ENCODE results near the gene DNAJC4.

DNAJC4 gene

DNA sequence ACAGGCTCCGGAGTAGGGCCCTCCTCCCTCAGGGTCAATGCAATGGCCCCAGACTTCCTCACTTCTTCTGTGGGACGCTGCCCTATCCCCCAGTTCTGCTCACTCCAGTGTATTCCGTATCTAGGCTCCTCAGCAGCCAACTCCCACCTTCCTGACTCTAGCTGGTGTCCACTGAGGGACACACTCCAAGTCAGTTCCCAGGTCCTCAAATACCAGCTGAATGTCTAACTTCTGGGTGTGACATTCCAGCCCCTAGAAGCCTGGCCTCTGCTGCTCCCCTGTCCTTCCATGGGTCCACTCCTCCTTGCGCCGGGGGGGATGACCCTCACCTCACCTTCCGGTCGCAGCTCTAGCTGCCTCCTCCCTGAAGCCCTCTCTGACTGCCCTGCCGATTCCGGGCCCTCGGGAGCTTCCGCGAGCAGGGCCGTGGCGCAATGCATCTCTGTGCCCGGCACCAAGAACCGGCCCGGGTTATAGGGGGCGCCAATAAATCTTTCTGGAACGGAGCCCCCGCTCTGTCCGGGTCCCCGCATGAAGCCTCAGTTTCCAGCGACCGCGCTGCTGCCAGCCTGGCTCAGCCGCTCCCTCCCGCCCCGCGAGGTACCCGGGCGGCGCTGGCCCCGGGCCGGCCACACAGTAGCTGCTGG lies 38.7 kb downstream of the DNAJC4 start:
- Histone ChIP-seq H3K9me3 (ENCODE audit: control insufficient read depth, insufficient read depth, low read length) (no peaks in the 10 kb centered on the region), H3K9ac (ENCODE audit: low read depth, low read length) (peak overlapping the region; percentile 88), H3K36me3 (ENCODE audit: insufficient read depth, low read length) (no peaks in the 10 kb centered on the region; the same call in 1 of the 2 replicates), H3K4me1 (ENCODE audit: insufficient read depth, low read length) (peaks cover 5% of the 10 kb centered on the region; the same call in 1 of the 2 replicates)

DNA sequence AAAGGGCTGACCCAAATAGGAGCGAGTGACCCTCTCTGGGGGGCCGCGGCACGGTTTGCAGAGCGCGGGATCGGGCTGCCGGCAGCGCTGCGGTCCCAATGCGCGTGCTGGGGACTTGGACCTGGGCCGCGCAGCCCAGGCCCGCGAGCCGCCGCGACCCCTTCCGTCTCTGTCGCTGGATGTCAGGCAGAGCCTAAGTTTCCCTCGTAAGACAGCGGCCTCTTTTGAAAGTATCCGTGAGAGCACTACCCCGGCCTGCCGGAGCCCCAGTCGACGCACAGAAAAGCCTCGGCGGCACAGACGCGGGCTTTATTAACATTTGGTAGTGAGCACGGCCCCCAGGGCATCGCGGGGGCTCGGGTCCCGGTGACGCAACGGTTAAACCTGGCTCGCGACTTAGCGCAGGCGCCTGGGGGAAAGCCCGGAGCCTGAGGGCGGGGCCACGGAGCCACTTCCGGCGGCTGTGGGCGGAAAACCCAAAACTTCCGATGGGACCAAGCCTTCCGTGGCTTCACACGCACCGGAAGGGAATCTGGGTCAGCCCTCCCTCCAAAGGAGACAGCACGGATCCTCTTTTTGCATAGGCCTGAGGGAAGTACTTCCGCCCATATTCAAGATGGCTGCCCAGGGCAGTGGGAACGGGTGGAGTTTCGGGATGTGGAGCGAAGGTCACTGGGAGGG lies 39.3 kb downstream of the DNAJC4 start:
- peak overlapping the region; percentile 88 for H3K9ac ChIP-seq (ENCODE audit: low read depth, low read length)
- H3K4me1 ChIP-seq (ENCODE audit: insufficient read depth, low read length) = peaks cover 5% of the 10 kb centered on the region; the same call in 1 of the 2 replicates
- H3K36me3 ChIP-seq (ENCODE audit: insufficient read depth, low read length) = no peaks in the 10 kb centered on the region; the same call in 1 of the 2 replicates
- H3K9me3 ChIP-seq (ENCODE audit: control insufficient read depth, insufficient read depth, low read length) = no peaks in the 10 kb centered on the region

DNA sequence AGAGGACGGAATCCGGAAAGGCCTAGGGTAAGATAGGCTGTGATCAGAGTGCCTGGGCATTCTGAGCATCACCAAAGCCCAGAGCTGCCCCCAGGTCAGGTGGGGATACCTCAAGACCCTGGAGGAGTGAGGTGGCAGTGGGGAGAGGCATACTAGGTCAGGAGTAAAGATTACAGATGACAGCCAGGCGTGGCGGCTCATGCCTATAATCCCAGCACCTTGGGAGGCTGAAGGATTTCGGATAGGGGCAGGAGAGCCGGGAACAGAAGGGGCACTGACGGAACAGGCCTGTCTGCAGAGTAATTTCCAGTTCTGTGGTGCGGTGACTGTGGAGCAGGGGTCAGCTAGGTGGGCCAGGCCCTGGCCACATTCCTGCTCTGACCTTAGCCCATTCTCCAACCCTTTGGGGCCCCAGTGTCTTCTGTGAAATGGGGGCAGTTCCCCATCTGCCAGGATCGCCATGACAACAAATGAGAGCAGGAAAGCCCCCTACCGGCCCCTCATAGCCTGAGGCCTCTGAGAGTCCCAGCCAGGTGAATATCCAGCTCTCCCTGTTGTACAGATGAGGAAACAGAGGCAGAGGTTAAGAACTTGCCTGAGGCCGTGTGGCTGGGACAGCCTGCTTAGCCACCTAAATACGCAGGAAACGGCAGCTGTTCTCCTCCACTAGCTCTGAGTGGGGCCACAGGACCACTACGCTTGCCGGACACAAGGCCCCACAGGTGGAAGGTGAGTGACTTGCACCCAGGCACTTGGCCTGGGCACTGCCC lies 44.9 kb downstream of the DNAJC4 start:
- Histone ChIP-seq H3K4me1 (ENCODE audit: insufficient read depth, low read length) (peaks cover 8% of the 10 kb centered on the region; the same call in 1 of the 2 replicates), H3K9me3 (ENCODE audit: control insufficient read depth, insufficient read depth, low read length) (no peaks in the 10 kb centered on the region)

DNA sequence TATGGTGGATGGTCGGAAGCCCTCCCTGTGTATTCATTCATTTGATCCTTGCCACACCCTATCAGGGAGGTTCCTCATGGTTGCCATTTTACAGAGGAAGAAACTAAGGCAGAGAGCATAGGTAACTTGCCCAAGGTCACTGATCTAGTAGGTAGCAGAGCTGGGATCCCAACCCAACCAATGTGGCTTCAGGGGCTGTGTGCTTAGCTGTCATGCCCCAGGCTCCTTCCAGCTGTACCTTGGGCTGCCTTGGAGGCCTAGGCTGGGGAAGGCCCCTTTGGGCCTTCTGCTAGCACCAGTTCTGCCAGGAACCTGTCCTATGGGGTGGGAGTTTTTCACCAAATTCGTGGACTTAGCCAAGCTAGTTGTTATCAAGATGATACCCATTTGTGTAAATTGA lies 45.5 kb downstream of the DNAJC4 start:
- Histone ChIP-seq H3K9me3 (ENCODE audit: control insufficient read depth, insufficient read depth, low read length) (no peaks in the 10 kb centered on the region), H3K36me3 (ENCODE audit: insufficient read depth, low read length) (no peaks in the 10 kb centered on the region), H3K4me1 (ENCODE audit: insufficient read depth, low read length) (peaks cover 8% of the 10 kb centered on the region; the same call in 1 of the 2 replicates), H3K9ac (ENCODE audit: low read depth, low read length) (no peak overlapping the region)

More for the DNA sequence above, 44.9 kb downstream of the DNAJC4 start:
- Histone ChIP-seq H3K9ac (ENCODE audit: low read depth, low read length) (no peak overlapping the region), H3K36me3 (ENCODE audit: insufficient read depth, low read length) (no peaks in the 10 kb centered on the region)

DNA sequence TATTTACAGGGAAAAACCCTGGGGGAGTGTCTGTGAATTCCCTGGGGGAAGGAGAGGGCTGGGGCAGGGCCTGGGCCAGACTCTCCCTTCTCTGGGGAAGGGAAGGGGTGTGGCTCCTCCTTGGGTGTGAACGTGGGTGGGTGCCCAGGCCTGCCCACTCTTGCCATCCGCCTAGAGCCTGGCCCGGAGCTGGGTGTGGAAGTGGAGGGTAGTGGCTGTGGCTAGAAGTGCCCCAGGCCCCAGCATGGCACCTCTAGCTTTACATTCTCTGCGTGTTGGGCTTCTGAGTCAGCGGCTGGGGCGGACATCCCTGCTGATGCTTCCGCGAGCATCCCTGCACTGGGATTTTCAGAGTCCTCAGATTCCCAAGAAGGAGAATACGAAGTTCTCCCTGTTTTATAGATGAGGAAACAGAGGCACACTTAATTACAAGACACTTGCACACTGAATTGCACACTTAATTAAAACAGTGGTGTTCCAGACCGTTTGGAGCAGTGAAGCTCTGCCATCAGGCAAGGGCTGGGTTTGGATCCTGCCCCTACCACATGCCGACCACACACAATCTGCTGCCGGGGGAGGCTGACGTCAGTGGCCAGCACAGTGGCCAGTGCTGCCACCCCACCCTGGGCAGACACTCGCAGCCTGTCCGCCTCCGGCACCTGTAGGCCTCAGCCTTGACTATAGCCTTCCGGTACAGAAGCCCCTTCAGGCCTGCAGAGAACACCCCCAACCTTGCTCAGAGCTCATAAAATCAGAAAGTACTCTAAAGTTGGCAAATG lies 46.5 kb downstream of the DNAJC4 start:
- H3K9ac ChIP-seq (ENCODE audit: low read depth, low read length) = no peak overlapping the region
- H3K4me1 ChIP-seq (ENCODE audit: insufficient read depth, low read length) = peaks cover 8% of the 10 kb centered on the region; the same call in 1 of the 2 replicates
- no peaks in the 10 kb centered on the region for H3K36me3 ChIP-seq (ENCODE audit: insufficient read depth, low read length)
- H3K9me3 ChIP-seq (ENCODE audit: control insufficient read depth, insufficient read depth, low read length) = no peaks in the 10 kb centered on the region

DNA sequence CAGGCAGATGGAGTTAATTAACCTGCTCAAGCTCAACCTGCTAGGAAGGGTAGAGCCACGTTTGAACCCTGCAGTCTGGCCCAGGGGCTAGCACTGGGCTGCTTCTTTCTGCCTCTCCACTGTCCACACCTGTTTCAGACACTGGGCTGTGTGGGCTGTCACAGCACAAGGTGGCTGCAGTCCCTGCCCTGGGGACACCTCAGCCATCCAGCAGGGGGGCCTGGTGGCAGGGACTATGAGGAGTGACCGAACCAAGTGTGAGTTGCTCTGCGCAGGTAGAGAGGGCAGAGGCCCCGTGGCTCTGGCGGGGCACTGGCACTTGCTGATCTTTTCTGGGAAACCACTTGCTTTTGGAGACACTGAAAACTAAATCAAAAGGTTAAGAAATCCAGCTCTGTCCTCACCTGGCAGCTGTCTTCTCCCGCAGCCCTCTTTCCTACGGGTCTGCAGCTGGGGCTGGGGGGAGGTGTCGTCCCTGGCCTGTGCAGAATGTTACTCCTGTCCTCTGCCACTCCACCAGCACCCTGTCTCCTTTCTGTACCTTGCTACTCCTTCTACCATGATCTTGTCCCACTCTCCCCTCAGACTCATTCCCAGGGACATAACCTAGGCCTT lies 48.3 kb downstream of the DNAJC4 start:
- H3K4me1 ChIP-seq (ENCODE audit: insufficient read depth, low read length) = peaks cover 8% of the 10 kb centered on the region; the same call in 1 of the 2 replicates
- no peaks in the 10 kb centered on the region; the same call in 1 of the 2 replicates for H3K36me3 ChIP-seq (ENCODE audit: insufficient read depth, low read length)
- no peak overlapping the region for H3K9ac ChIP-seq (ENCODE audit: low read depth, low read length)
- no peaks in the 10 kb centered on the region for H3K9me3 ChIP-seq (ENCODE audit: control insufficient read depth, insufficient read depth, low read length)

DNA sequence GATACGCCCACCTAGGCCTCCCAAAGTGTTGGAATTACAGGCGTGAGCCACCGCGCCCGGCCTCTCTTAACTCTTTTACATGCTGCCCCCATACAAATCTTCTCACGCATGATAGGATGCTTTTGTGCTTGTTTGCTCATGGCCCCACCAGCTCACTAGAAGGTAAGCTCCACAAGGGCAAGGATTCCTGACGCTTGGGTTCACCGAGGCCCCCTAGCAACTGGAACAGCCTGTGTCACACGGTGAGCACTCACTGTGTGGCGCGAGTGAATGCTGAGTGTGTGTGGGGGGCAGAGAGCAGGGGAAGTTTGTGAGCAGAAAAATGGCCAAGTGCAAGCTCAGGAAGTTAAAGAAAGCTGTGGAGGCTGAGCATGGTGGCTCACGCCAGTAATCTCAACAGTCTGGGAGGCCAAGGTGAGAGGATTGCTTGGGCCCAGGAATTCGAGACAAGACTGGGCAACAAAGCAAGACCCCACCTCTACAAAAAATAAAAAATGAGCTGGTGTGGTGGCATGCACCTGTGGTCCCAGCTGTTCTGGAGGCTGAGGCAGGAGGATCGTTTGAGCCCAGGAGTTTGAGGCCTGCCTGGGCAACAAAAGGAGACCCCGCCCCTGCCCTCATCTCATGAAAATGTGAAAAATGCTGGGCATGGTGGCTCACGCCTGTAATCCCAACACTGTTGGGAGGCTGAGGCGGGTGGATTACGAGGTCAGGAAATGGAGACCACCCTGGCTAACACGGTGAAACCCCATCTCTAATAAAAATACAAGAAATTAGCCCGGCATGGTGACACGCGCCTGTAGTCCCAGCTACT lies 51.8 kb downstream of the DNAJC4 start:
- Histone ChIP-seq H3K4me1 (ENCODE audit: insufficient read depth, low read length) (peaks cover 4% of the 10 kb centered on the region; the same call in 1 of the 2 replicates), H3K9ac (ENCODE audit: low read depth, low read length) (no peak overlapping the region), H3K36me3 (ENCODE audit: insufficient read depth, low read length) (no peaks in the 10 kb centered on the region; the same call in 1 of the 2 replicates), H3K9me3 (ENCODE audit: control insufficient read depth, insufficient read depth, low read length) (no peaks in the 10 kb centered on the region)

DNA sequence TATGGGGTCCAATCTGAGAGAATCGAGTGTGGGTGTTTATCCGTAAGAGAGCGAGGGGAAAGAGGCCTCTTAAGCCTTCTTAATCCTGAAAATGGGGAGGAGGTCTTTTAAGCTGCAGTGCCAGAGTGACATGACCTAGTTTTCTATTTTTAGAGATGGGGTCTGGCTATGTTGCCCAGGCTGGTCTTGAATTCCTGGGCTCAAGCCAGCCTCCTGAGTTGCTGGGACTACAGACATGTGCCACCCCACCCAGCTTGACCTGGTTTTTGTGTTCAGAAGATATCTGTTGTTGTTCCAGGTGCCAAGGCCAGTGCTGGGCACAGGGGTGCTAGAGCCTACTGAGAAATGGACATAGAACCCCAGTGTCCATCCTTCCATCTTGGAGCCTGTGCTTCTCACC lies 52.7 kb downstream of the DNAJC4 start:
- H3K9ac ChIP-seq (ENCODE audit: low read depth, low read length) = no peak overlapping the region
- no peaks in the 10 kb centered on the region; the same call in 1 of the 2 replicates for H3K36me3 ChIP-seq (ENCODE audit: insufficient read depth, low read length)
- H3K4me1 ChIP-seq (ENCODE audit: insufficient read depth, low read length) = 0 out of 2 replicates have a peak, but pooled peaks cover 4% of the 10 kb centered on the region

More for the DNA sequence above, 52.7 kb downstream of the DNAJC4 start:
- no peaks in the 10 kb centered on the region for H3K9me3 ChIP-seq (ENCODE audit: control insufficient read depth, insufficient read depth, low read length)
